ENCODE data around the gene TWIST2.

TWIST2 gene

DNA sequence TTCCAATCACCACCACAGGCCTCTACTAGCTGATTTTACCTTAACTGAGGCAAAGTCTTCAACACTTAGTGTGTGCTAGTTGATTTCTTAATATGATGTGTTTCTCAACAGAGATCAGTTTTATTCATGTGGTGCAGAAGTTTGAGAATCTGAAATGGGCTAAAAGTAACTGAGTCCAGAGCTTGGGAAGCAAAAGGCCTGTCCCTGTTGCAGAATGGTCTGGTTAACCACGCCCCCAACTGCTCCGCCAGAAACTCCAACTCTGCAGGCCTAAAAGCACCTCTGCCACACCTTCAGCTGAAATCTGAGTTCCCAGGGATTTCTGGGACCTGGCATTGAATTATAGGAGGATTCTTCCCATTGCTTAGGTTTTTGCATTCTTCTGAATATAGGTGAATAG lies 44.9 kb downstream of the TWIST2 start:
- Histone ChIP-seq H3K27me3 (ENCODE audit: insufficient read depth, insufficient read length) (no peaks in the 10 kb centered on the region), H3K36me3 (ENCODE audit: insufficient read depth, insufficient read length, low read length) (no peaks in the 10 kb centered on the region), H3K4me1 (ENCODE audit: insufficient read depth, insufficient read length) (peaks cover 36% of the 10 kb centered on the region), H3K4me3 (ENCODE audit: insufficient read length, low read depth) (no peak overlapping the region), H3K9me3 (ENCODE audit: insufficient read depth, low read length) (peaks cover under 1% of the 10 kb centered on the region; the same call in 1 of the 2 replicates), H3K9ac (ENCODE audit: insufficient read length, low read depth) (no peak overlapping the region)
- TF ChIP-seq ZNF274 (IDR thresholded peaks at IDR 0.05; ENCODE audit: low read depth, low read length), result no peak
- TF ChIP-seq SUZ12 (IDR thresholded peaks at IDR 0.05; ENCODE audit: extremely low read depth, insufficient read depth, insufficient read length), result no peak
- no peak for TF ChIP-seq YY1 (IDR thresholded peaks at IDR 0.05; ENCODE audit: insufficient read depth, insufficient read length)
- no peak for DNase-seq (ENCODE audit: low read depth, low spot score)

- no peak for TF ChIP-seq ZNF274 (IDR thresholded peaks at IDR 0.05; ENCODE audit: low read depth, low read length)
- TF ChIP-seq SUZ12 (IDR thresholded peaks at IDR 0.05; ENCODE audit: extremely low read depth, insufficient read depth, insufficient read length), result no peak
- no peak for TF ChIP-seq YY1 (IDR thresholded peaks at IDR 0.05; ENCODE audit: insufficient read depth, insufficient read length)
- Histone ChIP-seq H3K27me3 (ENCODE audit: insufficient read depth, insufficient read length) (no peaks in the 10 kb centered on the region), H3K9ac (ENCODE audit: insufficient read length, low read depth) (peak overlapping the region; percentile 9), H3K4me1 (ENCODE audit: insufficient read depth, insufficient read length) (peaks cover 36% of the 10 kb centered on the region), H3K9me3 (ENCODE audit: insufficient read depth, low read length) (no peaks in the 10 kb centered on the region), H3K4me3 (ENCODE audit: insufficient read length, low read depth) (no peak overlapping the region), H3K36me3 (ENCODE audit: insufficient read depth, insufficient read length, low read length) (no peaks in the 10 kb centered on the region)
- DNase-seq (ENCODE audit: low read depth, low spot score), result no peak
Measured at GRCh38 chr2:238893349-238894000, 45.6 kb downstream of the TWIST2 start.

- no peak for DNase-seq (ENCODE audit: low read depth, low spot score)
- H3K9ac ChIP-seq (ENCODE audit: insufficient read length, low read depth), result peak overlapping the region; percentile 46
- TF ChIP-seq SUZ12 (IDR thresholded peaks at IDR 0.05; ENCODE audit: extremely low read depth, insufficient read depth, insufficient read length), result no peak
- H3K4me1 ChIP-seq (ENCODE audit: insufficient read depth, insufficient read length), result peaks cover 36% of the 10 kb centered on the region
- no peak overlapping the region for H3K4me3 ChIP-seq (ENCODE audit: insufficient read length, low read depth)
- no peaks in the 10 kb centered on the region for H3K36me3 ChIP-seq (ENCODE audit: insufficient read depth, insufficient read length, low read length)
- no peaks in the 10 kb centered on the region for H3K9me3 ChIP-seq (ENCODE audit: insufficient read depth, low read length)
- no peaks in the 10 kb centered on the region for H3K27me3 ChIP-seq (ENCODE audit: insufficient read depth, insufficient read length)
Measured at GRCh38 chr2:238894226-238894949, 46.5 kb downstream of the TWIST2 start.

GRCh38 chr2:238894950-238895298 lies 47.0 kb downstream of the TWIST2 start:
- Histone ChIP-seq H3K36me3 (ENCODE audit: insufficient read depth, insufficient read length, low read length) (no peaks in the 10 kb centered on the region), H3K4me1 (ENCODE audit: insufficient read depth, insufficient read length) (peaks cover 36% of the 10 kb centered on the region), H3K27me3 (ENCODE audit: insufficient read depth, insufficient read length) (no peaks in the 10 kb centered on the region), H3K4me3 (ENCODE audit: insufficient read length, low read depth) (no peak overlapping the region), H3K9me3 (ENCODE audit: insufficient read depth, low read length) (no peaks in the 10 kb centered on the region), H3K9ac (ENCODE audit: insufficient read length, low read depth) (peak overlapping the region; percentile 69)
- TF ChIP-seq SUZ12 (IDR thresholded peaks at IDR 0.05; ENCODE audit: extremely low read depth, insufficient read depth, insufficient read length), result no peak
- TF ChIP-seq ZNF274 (IDR thresholded peaks at IDR 0.05; ENCODE audit: low read depth, low read length), result no peak
- no peak for TF ChIP-seq YY1 (IDR thresholded peaks at IDR 0.05; ENCODE audit: insufficient read depth, insufficient read length)
- DNase-seq (ENCODE audit: low read depth, low spot score), result no peak

- H3K9me3 ChIP-seq (ENCODE audit: insufficient read depth, low read length), result no peaks in the 10 kb centered on the region
- DNase-seq (ENCODE audit: low read depth, low spot score), result no peak
- H3K4me1 ChIP-seq (ENCODE audit: insufficient read depth, insufficient read length), result peaks cover 36% of the 10 kb centered on the region
- no peaks in the 10 kb centered on the region for H3K36me3 ChIP-seq (ENCODE audit: insufficient read depth, insufficient read length, low read length)
- no peak overlapping the region for H3K4me3 ChIP-seq (ENCODE audit: insufficient read length, low read depth)
- TF ChIP-seq YY1 (IDR thresholded peaks at IDR 0.05; ENCODE audit: insufficient read depth, insufficient read length) (no peak), SUZ12 (IDR thresholded peaks at IDR 0.05; ENCODE audit: extremely low read depth, insufficient read depth, insufficient read length) (no peak)
- H3K27me3 ChIP-seq (ENCODE audit: insufficient read depth, insufficient read length), result no peaks in the 10 kb centered on the region
- H3K9ac ChIP-seq (ENCODE audit: insufficient read length, low read depth), result peak overlapping the region; percentile 69
Measured at GRCh38 chr2:238895361-238895882, 47.5 kb downstream of the TWIST2 start.

DNA sequence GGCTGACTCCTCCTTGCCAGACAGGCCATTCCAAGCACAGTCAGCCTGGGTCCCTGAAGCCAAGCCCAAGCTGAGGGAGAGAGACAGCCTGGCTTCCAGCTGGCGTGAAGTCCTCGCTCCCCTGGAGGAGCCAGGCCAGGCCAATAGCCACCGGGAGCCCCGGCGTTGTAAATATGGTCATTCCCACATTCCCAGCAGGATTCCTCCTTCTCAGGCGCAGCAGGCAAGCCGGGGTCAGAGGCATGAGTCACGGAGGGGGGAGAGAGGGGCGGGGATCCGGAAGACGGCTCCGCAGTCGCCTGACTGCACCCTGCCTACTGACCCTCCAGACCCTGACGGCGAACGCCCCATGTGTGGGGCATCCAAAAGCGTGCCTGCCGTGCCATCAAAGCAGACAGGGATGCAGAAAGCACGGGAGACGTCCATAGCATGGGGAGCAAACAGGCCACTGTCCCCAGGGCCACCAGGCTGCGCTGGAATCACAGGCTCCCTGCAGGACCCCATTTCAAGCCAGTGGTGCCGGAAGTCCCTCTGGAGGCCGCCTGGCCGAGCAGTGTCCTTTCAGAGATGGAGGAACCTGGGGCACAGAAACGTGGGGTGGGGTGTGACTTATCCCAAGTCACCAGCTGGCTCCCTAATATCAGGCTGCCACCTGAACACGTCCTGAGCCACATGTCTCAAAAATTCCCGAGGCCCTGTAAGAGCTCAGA lies 48.2 kb downstream of the TWIST2 start:
- TF ChIP-seq ZNF274 (IDR thresholded peaks at IDR 0.05; ENCODE audit: low read depth, low read length) (no peak), YY1 (IDR thresholded peaks at IDR 0.05; ENCODE audit: insufficient read depth, insufficient read length) (no peak), SUZ12 (IDR thresholded peaks at IDR 0.05; ENCODE audit: extremely low read depth, insufficient read depth, insufficient read length) (no peak)
- Histone ChIP-seq H3K9ac (ENCODE audit: insufficient read length, low read depth) (peak overlapping the region; percentile 69), H3K27me3 (ENCODE audit: insufficient read depth, insufficient read length) (no peaks in the 10 kb centered on the region), H3K4me1 (ENCODE audit: insufficient read depth, insufficient read length) (peaks cover 38% of the 10 kb centered on the region), H3K4me3 (ENCODE audit: insufficient read length, low read depth) (no peak overlapping the region), H3K9me3 (ENCODE audit: insufficient read depth, low read length) (no peaks in the 10 kb centered on the region), H3K36me3 (ENCODE audit: insufficient read depth, insufficient read length, low read length) (no peaks in the 10 kb centered on the region)
- DNase-seq (ENCODE audit: low read depth, low spot score), result peak; percentile 63

GRCh38 chr2:238896641-238897040 lies 48.8 kb downstream of the TWIST2 start:
- peak overlapping the region; percentile 17 for H3K9ac ChIP-seq (ENCODE audit: insufficient read length, low read depth)
- H3K27me3 ChIP-seq (ENCODE audit: insufficient read depth, insufficient read length), result no peaks in the 10 kb centered on the region
- no peaks in the 10 kb centered on the region for H3K9me3 ChIP-seq (ENCODE audit: insufficient read depth, low read length)
- H3K4me3 ChIP-seq (ENCODE audit: insufficient read length, low read depth), result no peak overlapping the region
- DNase-seq (ENCODE audit: low read depth, low spot score), result no peak
- TF ChIP-seq YY1 (IDR thresholded peaks at IDR 0.05; ENCODE audit: insufficient read depth, insufficient read length), result no peak
- no peak for TF ChIP-seq ZNF274 (IDR thresholded peaks at IDR 0.05; ENCODE audit: low read depth, low read length)
- no peak for TF ChIP-seq SUZ12 (IDR thresholded peaks at IDR 0.05; ENCODE audit: extremely low read depth, insufficient read depth, insufficient read length)
- peaks cover 36% of the 10 kb centered on the region for H3K4me1 ChIP-seq (ENCODE audit: insufficient read depth, insufficient read length)
- H3K36me3 ChIP-seq (ENCODE audit: insufficient read depth, insufficient read length, low read length), result no peaks in the 10 kb centered on the region

All from NT2/D1 (cell line).